Left ventricle myocardium inferior (tissue), 1 donor: ENCODE results near the gene WBP1. TPM values are rescaled to one million over a fixed set of nuclear protein-coding genes. Genes with fewer than 3 reads are reported as not detected.

ENCODE experiments used
- DNase-seq: peaks from one replicate; pipeline ENCODE4 v3.0.0-alpha.2; 2020
- H3K27ac ChIP-seq: fragments of 200-600 bp; replicated peaks from 2 replicates; pipeline ENCODE4 v1.8.0; 2021
- H3K27me3 ChIP-seq: fragments of 200-600 bp; 2 replicates; pipeline ENCODE4 v1.8.0; 2021; ENCODE audit warnings: low read depth
- H3K36me3 ChIP-seq: fragments of 200-600 bp; 2 replicates; pipeline ENCODE4 v1.8.0; 2021
- H3K4me1 ChIP-seq: fragments of 200-600 bp; 2 replicates; pipeline ENCODE4 v1.8.0; 2021
- H3K4me3 ChIP-seq: fragments of 200-600 bp; 2 replicates; pipeline ENCODE4 v1.8.0; 2021; ENCODE audit warnings: mild to moderate bottlenecking, moderate library complexity
- H3K9me3 ChIP-seq: fragments of 200-600 bp; replicated peaks from 2 replicates; pipeline ENCODE4 v1.8.0; 2021
- CTCF ChIP-seq: fragments of 200-600 bp; IDR thresholded peaks from 2 replicates; pipeline ENCODE4 v1.8.0; 2021; ENCODE audit warnings: antibody characterized with exemption, mild to moderate bottlenecking, borderline replicate concordance
- intact Hi-C: fragments of 100-400 bp; cut with micrococcal nuclease; formaldehyde crosslinking; loops from one replicate; pipeline ENCODE4 v1.11.0; 2022
- total RNA-seq: library from RNA; stranded (reverse); fragmentation: NEBNext Ultra II Directional; extraction: Animal tissue kit (Norgen Biotek cat#: 25700); gene quantifications from one replicate; pipeline ENCODE4 v1.2.1, GENCODE V29; 2021
- donor health status: DM: no; HTN: yes; CAD: no; lungs with severe emphysema.

WBP1 gene
- total RNA-seq, 1 donor from 2014 or later = 46.1 TPM

GRCh38 chr2:74424139-74424992 lies 33.9 kb upstream of the WBP1 start:
- Histone ChIP-seq H3K36me3 (peaks cover 44% of the 10 kb centered on the region), H3K4me1 (peaks cover 16% of the 10 kb centered on the region), H3K4me3 (no peak overlapping the region), H3K9me3 (no peaks in the 10 kb centered on the region), H3K27ac (no peak overlapping the region), H3K27me3 (no peaks in the 10 kb centered on the region)
- intact Hi-C loops = no loop called here
- no peak for DNase-seq
- no peak for TF ChIP-seq CTCF

- Histone ChIP-seq H3K27me3 (no peaks in the 10 kb centered on the region), H3K36me3 (peaks cover 50% of the 10 kb centered on the region), H3K4me1 (peaks cover 16% of the 10 kb centered on the region), H3K27ac (no peak overlapping the region), H3K4me3 (no peak overlapping the region), H3K9me3 (no peaks in the 10 kb centered on the region)
- DNase-seq = no peak
- intact Hi-C loops = no loop called here
- no peak for TF ChIP-seq CTCF
These were observed 33.2 kb upstream of the WBP1 start for GRCh38 chr2:74424995-74425406.

- no peaks in the 10 kb centered on the region for H3K9me3 ChIP-seq
- H3K27me3 ChIP-seq = no peaks in the 10 kb centered on the region
- TF ChIP-seq CTCF = no peak
- DNase-seq = no peak
- peaks cover 16% of the 10 kb centered on the region for H3K4me1 ChIP-seq
- H3K36me3 ChIP-seq = peaks cover 55% of the 10 kb centered on the region
- no peak overlapping the region for H3K4me3 ChIP-seq
- H3K27ac ChIP-seq = no peak overlapping the region
- intact Hi-C loops = no loop called here
These were observed 32.7 kb upstream of the WBP1 start for GRCh38 chr2:74425523-74425922.

DNA sequence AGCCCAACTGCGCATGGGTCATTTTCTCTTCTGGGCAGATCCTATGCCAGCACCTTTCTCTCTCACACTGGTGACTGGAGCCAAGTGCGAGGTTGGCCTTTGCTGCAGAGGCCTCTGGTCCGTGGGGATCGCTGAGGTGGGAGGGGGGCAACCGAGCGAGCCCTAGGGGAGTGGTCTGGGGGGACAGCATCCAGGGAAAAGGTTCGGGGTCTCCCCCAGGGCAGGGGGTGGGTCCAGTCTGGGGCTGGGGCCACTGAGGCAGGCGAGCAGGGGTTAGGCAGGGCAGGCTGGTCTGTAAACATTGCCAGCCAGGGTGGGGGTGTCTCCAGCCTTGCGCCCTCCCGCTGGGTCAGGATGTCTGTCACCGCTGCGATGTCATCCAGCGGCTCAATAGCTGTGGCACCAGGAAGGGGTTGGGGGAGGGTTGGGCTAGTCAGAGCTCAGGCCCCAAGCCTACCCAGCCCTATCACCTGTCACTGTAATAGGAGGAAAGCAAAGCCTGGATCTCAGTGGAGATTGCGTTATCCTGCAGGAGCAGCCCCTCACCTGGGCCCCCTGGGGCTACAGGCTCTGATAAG lies 32.0 kb upstream of the WBP1 start:
- no peaks in the 10 kb centered on the region for H3K27me3 ChIP-seq
- H3K27ac ChIP-seq = no peak overlapping the region
- no peak overlapping the region for H3K4me3 ChIP-seq
- DNase-seq = no peak
- no peaks in the 10 kb centered on the region for H3K9me3 ChIP-seq
- no peak for TF ChIP-seq CTCF
- peaks cover 63% of the 10 kb centered on the region for H3K36me3 ChIP-seq
- intact Hi-C loops = no loop called here
- H3K4me1 ChIP-seq = peaks cover 10% of the 10 kb centered on the region

- no peak for TF ChIP-seq CTCF
- Histone ChIP-seq H3K4me1 (no peaks in the 10 kb centered on the region), H3K9me3 (no peaks in the 10 kb centered on the region), H3K27me3 (no peaks in the 10 kb centered on the region), H3K36me3 (peaks cover 74% of the 10 kb centered on the region), H3K27ac (no peak overlapping the region), H3K4me3 (no peak overlapping the region)
- intact Hi-C loops = no loop called here
- DNase-seq = no peak
These were observed 30.7 kb upstream of the WBP1 start for GRCh38 chr2:74427551-74427950.
